Liver (tissue), 3 donors: ENCODE measurements around the gene CLIP1.

Source experiments
- RAD21 ChIP-seq, 2 donors: IDR thresholded peaks; 2 replicates each; pipeline ENCODE4 v1.6.1; 2016; ENCODE audit warnings: antibody characterized with exemption in 2 of 2, mild to moderate bottlenecking in 2 of 2
- YY1 ChIP-seq: IDR thresholded peaks from 2 replicates; pipeline ENCODE4 v1.6.1; 2016; ENCODE audit warnings: antibody characterized with exemption, mild to moderate bottlenecking
- TF ChIP-seq, protein P1 (sequence below): fragments of 150-350 bp; IDR thresholded peaks from 2 replicates; pipeline ENCODE4 v1.5.1; 2017; ENCODE audit warnings: improper control_type of control experiment, low read depth, low read length; ENCODE audit not compliant: missing input control
- donor health status: healthy.
- donor health status: healthy.

DNA sequence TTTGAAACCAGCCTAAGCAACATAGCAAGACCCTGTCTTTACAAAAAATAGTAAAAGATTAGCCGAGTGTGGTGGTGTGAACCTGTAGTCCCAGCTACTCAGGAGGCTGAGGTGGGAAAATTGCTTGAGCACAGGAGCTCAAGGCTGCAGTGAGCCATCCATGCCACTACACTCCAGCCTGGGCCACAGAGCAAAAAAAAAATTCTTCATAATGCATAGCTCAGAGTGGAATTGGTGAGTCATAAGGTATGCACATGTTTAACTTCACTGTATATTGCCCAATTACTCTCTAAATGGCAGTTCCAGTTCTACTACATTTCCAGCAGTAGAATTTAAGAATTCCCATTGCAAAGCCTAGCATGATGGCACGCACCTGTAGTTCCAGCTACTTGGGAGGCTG, 26.8 kb upstream of the CLIP1 start:
- TF ChIP-seq, protein P1, sequence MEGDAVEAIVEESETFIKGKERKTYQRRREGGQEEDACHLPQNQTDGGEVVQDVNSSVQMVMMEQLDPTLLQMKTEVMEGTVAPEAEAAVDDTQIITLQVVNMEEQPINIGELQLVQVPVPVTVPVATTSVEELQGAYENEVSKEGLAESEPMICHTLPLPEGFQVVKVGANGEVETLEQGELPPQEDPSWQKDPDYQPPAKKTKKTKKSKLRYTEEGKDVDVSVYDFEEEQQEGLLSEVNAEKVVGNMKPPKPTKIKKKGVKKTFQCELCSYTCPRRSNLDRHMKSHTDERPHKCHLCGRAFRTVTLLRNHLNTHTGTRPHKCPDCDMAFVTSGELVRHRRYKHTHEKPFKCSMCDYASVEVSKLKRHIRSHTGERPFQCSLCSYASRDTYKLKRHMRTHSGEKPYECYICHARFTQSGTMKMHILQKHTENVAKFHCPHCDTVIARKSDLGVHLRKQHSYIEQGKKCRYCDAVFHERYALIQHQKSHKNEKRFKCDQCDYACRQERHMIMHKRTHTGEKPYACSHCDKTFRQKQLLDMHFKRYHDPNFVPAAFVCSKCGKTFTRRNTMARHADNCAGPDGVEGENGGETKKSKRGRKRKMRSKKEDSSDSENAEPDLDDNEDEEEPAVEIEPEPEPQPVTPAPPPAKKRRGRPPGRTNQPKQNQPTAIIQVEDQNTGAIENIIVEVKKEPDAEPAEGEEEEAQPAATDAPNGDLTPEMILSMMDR = no peak
- TF ChIP-seq RAD21 (IDR thresholded peaks at IDR 0.05) = no peak
- TF ChIP-seq YY1 = no peak
